EL (cell line): ENCODE data around the gene MAPK8IP1.
A peak's percentile ranks its signal among the peaks of the same experiment; 100 is the strongest.

Experiments used
- DNase-seq: peaks from one replicate; pipeline ENCODE4 v3.0.0-alpha.2; 2016

MAPK8IP1 gene

DNA sequence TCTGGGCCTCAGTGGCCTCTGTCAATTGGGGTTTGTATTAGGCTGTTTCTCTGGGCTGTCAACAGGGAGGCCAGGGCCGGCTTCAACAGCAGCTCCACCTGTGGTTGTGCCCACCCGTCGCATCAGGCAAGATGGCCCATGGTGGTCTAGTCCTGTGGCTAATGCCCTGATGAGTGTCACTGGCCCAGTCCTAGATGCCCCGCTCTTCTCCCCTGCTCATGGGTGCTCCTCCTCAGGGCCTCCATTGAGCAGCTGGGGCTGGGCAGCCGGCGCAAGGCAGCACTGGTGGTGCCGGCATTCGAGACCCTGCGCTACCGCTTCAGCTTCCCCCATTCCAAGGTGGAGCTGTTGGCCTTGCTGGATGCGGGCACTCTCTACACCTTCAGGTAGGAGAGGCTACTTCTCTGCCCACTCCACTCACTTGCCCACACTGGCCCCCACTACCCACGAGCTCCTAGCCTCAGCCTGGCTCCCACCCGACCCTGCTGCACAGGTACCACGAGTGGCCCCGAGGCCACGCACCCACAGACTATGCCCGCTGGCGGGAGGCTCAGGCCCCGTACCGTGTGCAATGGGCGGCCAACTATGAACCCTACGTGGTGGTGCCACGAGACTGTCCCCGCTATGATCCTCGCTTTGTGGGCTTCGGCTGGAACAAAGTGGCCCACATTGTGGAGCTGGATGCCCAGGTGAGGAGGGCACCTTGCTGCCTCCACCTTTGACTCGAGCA is 42.4 kb downstream of the MAPK8IP1 start:
- no peak for DNase-seq

DNA sequence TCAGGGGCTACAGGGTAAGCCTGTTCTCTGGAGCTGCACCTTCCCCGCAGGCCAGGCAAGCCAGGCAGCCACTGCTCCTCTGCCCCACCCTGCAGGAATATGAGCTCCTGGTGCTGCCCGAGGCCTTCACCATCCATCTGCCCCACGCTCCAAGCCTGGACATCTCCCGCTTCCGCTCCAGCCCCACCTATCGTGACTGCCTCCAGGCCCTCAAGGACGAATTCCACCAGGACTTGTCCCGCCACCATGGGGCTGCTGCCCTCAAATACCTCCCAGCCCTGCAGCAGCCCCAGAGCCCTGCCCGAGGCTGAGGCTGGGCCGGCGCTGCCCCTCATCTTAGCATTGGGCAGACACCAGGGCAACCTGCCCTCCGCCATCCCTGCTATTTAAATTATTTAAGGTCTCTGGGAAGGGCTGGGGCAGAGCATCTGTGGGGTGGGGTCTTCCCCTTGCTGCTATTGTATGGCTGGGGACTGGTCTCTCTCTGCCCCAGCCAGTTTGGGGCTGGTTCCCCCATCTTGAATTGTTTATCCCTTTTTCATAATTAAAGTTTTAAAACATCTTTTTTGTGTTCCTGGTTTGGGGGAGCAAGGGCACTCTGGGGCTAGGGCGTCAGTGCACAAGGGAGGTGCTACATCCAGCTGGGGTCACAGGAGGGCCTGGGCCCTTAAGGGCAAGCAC is 43.2 kb downstream of the MAPK8IP1 start:
- DNase-seq = no peak

DNA sequence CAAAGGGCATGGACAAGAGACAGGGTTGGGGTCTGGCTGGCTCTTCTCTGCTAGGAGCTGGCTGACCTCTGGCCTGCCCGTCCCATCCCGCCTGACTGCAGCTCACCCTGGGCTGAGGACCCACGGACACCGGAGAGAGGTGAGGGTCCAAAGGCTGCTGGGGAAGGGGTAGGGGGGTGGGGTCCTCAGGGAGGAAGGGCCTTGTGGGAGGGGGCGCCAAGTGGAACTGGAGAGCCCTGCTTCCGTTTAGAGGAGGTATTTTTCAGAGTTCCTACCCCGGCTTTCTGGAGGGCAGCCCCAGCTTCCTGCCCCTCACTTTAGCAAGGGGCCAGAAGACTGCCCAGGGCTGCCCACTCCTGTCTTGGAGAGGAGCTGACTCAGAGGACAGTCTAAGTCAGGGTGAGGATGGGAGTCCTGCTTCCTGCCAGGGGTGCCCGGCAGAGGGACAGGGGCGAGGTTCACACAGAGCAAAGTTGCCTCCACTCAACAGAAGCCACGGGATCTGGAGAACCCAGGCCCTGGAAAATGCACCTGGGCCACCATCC is 44.1 kb downstream of the MAPK8IP1 start:
- peak; percentile 32 for DNase-seq

DNA sequence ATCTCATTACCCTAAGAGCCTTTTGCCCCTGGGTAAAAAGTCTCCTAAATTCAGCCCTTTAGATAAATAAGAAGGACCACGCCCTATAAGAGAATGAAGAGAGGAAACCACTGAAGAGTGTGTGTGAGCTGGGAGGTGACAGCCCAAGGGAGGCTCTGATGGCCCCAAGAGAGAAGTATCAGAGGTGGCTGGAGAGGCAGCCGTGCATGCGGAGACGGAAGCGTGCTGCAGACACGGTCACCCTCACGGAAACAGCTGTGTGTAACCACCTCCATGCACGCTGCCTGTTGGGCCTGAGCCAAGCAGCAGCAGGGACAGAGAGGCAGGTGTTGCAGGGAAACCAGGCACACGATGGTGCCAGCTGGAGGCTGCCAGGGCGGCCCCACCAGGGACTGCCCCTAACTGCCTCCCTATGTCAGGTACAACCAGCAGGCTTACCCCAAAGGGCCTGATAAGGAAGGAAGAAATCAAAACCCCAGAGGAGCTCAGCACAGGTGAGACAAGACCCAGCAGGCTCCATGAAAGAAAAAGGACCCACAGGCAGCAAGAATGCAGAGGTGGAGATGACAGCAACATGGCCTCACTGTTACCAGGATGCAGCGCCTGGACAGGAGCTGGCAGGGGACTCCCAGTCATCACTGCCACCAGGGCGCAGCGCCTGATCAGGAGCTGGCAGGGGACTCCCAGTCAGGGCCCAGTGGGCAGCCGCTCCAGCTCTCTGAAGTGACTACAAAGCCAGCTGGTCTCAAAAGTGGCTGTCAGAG is 44.8 kb downstream of the MAPK8IP1 start:
- no peak for DNase-seq

DNA sequence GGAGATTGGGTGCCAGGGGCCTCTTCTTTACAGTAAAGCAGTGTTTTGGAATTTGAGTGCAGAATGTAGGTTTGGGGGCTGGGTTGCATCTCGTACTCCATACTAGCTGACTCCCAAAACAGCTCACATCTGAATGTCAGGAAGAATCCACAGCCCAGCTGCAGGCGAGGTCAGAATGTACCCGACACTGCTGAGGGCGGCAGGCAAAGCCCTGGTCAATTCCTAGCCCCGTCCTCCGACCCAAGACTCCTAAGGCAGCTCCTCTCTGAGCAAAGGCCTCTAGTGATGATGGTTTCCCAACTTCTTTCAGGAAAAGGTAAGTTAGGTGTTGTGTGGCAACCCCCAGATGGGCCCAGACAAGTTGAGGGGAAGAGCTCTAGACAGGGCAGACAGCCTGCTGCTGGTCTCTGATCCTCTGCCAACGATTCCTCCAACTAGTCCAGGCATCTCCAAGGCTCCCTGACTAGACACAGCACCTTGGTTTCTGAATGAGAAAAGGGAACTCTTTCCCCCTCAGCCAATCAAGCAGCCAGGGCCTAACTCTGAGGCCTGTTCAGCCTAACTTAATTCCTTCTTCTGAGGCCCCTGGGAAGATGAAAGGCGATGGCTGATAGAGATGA is 45.6 kb downstream of the MAPK8IP1 start:
- DNase-seq = no peak

DNA sequence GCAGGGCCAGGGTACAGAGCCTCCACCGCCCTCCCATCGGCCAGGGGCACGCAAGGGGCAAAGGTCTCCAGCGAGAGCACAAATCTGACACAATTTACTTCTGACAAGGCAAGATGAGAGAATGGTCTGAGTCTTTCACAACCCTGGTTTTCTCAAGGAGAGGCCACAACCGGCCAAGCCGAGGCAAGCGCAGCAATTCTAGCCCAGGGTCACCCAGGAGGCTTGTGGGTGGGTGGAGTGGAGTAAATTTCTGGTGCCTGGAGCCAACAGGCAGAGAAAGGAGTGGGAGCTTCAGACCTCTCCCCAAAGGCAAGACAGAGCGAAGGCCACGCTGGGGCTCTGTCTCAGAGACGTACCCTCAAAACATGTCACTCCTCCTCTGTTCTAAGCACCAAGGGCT is 46.3 kb downstream of the MAPK8IP1 start:
- DNase-seq = no peak

DNA sequence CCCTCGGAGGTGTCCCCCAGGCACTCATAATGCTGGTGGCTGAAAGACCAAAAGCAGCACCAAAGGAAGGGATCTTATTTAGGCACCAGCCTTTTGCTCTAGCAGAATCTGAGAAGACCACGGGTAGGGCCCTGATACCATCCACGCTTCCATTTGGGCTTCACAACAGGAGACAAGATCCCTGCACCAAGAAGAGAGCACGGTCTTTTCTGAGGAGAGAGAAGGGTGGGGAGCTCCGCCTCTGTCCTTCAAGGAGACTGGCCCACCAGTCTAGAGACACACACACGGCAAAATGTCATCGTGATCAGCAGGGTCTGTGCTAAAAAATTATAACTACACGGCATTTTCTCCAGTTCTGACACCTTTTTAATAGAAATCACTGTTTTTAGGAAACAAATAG is 46.8 kb downstream of the MAPK8IP1 start:
- DNase-seq = no peak

DNA sequence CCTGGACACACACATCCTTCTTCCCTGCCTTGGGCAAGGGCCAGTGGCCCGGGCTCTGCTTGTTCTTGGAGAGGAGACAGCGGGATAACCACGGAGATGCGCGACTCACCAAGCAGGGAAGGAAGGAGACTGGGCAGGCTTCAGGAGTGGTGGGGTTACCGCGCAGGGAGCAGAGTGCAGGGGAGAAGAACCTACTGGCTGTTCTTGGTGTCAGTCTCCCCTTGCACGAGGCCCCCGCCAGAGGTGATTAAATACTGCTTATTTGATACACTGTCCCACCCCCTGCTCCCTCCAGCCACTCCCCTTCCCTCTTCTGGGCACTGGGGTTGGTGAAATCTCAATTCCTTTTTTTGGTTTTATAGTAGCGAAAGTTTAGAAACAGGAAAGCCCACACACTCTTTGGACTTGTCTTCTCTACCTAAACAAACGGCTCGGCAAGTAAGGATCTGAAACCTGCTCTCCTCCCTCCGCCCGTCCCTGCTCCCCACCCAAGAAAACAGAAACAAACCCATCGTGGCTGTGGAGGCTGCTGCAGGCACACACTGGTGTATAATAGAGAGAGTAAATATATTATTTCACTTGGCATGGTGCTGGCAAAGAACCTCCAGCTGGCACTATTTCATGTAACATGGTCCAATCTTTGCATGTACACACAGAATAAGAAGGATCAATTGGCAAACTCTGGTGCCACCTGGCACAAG is 47.8 kb downstream of the MAPK8IP1 start:
- peak; percentile 42 for DNase-seq

DNA sequence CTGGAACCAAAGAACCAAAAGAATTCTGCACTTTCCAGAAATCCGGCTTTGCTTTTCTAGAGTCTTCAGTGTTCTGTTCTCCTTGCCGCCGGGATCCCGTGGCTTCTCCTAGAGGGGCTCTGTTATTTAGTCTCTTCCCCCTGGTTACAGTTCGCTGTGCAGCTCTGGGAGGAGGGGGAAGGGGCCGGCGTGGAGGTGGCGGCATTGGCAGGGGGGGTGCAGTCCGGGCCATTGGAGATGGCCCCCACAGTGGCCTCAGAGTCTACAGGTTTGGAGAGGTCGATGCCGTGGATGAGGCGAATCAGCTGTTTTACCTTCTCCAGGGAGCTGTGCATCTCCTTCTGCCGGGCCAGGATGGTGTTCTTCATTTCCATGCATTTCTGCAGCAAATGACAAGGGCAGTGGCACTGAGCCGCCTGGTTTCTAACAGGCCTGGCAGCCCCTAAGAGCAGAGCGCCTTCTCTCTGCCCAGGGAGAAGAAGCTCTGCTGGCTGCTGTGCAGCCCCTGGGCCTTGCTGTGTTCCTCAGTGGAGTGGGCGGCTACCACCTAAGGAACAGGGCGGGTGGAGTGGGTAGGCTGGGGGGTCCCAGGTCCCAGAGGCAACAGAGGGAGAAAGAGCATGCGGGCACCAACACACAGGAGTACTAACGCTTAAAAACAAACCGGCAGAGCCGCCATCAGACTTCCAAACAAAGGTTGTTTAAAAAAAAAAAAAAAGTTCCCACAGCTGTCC is 48.6 kb downstream of the MAPK8IP1 start:
- DNase-seq = no peak

DNA sequence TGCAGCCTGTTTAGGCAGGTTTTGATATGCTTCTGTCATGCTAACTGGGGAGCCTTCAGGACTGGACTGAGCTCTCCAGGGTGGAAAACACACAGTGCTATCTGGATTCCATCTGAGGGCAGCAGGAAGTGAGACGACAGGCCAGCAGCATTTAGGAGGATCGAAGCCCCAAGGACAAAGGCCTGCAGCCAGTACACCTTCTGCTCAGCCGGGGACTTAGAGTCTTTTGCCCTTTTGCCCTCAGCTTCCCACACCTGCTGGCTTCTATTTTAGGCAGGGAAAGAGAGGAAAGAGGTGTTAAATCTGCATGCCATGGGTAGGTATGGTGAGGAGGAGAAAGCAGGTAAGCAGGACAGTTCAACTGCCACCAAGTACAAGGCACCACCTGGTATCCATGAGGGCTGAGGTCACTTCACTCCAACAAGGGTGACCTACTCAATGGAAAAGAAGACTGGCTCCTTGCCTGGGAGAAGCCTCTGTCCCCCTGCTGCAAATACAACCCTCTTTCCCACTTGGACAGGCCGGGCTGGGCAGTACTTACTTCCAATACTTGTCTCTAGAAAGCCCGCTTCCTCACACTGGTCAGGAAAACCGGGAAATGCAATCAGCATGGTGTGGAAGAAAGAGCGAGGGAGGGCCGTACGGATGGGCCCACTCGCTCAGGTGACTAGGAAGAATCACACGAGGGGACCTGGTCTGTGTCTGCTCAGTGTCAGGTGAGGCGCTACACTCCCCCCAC is 49.3 kb downstream of the MAPK8IP1 start:
- DNase-seq = no peak

DNA sequence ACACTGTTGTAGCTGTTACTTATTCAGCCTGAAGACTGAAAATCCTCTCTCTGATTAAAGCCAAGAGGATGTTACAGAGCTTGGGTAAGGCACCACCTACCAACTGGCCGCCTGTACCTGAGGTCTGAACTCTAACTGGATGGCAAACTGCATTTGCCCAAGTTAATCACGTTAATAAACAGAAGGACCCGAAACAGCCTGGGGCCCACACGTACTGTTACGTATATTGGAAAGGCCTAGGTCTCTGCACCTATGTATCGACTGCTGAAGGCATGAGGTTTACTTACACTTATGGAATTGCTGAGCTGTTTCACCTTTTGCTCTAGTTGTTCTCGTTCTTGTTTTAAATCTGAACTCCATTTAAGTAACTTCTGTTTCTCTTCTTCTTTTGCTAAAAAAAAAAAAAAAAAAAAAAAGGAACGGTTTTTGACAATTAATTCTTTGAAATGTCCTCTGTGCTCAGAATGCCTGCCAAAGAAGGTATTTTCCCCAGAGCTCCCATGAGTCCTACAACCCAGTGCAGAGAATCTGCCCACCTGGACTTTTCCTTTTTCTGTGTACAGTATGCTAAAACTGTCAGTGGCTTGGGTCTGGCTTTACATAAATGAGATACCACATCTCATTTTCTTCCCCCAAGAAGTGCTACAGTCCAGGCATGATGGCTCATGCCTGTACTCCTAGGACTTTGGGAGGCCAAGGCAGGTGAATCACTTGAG is 50.1 kb downstream of the MAPK8IP1 start:
- no peak for DNase-seq

DNA sequence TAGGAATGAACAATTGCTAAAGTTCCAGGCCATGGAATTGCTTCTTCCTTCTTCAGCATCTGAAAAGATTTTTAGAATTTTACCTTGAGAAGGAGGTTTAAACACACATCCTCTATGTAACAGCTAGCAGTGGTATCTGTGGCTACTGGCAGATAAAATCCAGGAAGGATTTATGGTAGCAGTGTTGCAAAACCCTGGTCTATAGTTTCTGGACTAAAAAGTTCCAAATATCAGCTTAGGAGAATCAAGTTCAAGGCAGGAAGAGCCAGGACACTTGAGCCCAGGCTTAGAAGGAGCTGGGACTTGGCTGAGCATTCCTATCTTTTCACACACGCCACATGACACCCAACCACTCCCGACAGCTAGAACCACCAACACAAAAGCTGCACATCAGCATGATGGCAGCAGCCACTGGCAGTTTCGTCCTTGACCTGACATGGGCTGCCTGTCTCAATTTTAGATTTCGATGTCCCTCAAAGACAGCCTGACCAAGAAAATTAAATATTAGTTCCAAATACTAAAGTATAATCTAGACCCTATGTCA is 51.1 kb downstream of the MAPK8IP1 start:
- DNase-seq = no peak

DNA sequence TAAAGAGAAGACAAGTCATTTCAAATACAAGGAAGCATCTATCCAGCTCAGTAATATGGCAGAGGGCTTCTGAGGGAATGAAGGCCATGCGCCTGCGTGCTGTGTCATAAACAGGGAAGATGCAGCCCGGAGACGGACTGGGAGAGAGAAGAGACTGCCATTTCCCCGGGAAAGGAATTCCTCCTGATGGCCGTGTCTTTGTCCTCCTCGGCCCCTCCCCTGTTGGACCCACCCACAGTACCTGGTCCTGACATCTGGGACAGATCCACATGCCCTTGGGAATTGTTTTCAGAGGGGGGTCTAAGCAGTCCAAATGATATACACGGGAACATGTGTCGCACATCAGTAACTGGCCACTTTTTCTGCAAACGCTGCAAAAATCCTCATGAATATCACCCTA is 52.5 kb downstream of the MAPK8IP1 start:
- no peak for DNase-seq

DNA sequence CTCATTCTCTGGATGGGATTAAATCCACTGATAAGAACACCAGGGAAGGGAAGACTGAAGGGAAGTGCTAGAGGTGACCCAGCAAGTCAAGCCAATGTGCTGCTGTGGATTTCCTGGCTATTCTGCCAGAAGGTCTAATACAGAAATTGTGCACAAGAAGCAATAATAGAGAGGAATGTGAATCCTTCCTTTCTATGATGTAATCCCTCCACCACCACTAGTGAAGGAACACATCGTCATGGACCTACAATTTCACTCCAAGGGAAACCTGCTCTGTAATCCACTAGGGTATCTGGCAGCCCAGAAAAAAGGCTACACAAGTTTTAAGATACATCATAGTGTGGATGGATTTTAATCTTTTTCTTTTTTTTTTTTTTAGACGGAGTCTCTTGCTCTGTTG is 54.4 kb downstream of the MAPK8IP1 start:
- no peak for DNase-seq

DNA sequence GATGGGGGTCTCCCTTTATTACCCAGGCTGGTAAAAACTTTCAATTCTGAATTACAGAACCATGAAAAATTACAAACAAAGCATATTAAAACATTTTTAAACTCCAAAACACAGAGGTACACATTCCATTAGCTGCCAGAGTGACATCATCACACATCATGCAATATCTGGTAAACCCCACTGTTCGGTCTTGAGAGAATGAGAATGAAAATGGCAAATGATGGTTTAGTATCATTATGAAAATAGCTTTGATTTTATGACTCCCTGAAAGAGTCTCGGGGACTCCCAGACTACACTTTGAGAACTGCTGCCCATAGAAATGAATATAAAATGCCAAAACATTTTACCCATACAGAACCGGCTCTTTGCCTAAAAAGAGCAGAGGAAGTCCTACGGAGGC is 55.8 kb downstream of the MAPK8IP1 start:
- DNase-seq = no peak

DNA sequence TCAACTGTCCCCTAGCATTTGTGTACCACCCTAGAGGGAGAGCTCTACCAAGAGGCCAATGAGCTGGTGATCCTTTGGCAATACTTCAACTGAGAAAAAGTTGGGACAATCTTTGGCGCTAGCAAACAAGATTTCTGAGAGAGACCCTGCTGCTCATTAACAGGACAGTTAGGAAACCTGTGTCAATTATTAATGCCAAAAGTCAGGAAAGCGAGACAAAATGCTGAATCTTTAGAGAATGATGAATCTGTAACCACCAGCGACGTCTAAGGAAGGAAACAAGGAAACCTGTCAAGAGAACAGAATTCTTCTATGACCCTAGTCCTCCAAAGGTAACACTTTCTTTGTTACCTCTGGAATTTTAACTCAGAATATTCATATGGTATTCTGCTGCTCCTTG is 56.9 kb downstream of the MAPK8IP1 start:
- no peak for DNase-seq

DNA sequence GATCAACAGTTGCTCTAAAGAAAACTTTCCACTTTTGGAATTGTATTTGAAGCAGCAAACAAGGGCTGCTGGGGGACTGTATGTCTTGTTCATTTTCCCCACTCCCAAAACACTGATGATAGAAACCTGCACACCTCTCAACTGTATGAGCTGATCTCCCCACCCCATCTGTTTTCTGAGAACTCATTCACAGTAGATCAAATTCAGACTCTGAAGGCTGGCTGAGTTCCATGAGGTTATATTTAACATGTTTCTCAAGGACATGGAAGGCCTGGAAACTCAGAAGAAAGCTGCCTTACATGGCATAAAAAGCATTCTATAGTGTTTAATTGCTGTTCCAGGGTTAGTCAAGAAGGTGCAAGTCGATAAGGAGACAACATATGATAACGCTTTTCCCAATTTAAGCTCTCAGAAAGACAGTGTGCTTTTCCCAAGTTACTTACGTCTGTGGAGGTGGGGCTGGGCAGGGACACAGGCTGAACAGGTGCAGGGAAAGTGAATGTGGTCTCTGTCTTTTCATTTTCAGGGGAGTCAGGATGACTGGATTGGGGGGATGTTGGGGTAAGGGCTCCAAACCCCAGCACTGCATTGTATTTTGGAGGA is 60.0 kb downstream of the MAPK8IP1 start:
- DNase-seq = no peak

DNA sequence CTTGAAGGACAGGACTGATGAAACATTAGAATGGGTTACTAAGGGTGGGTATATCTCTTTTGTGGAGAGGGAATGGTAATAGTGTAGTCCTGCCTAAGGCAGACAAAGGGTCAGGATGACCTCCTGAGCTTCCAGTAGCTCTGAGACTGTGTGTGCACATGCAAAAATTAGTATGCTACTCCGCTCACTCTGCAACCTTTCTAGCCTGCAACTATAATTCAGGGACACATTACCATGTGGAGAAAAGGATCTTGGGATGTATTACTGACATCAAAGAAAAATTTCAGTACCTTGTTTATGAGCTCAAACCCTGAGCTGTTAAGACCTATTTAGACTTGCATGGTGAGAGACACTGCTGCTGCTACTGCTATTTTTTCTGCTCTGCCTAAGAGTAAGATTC is 62.4 kb downstream of the MAPK8IP1 start:
- no peak for DNase-seq

DNA sequence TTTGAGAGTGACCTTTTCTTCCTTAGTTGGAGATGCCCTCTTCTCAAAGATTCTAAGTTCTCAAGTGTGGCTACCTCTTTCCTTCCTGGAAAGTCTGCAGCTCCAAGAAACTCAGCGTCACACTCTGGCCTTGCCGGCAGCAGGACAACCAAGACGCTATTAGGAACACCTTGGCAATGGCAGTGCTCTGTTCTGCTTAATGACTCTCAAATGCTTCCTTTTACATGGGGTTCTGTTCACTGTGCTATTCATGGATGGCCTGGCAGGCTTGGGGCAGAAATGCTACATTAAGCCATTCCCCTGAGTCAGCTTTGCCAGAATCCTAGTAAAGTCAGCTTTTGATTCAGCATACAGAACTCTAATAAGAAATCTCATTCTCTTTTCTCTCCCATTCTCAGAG is 62.9 kb downstream of the MAPK8IP1 start:
- no peak for DNase-seq

DNA sequence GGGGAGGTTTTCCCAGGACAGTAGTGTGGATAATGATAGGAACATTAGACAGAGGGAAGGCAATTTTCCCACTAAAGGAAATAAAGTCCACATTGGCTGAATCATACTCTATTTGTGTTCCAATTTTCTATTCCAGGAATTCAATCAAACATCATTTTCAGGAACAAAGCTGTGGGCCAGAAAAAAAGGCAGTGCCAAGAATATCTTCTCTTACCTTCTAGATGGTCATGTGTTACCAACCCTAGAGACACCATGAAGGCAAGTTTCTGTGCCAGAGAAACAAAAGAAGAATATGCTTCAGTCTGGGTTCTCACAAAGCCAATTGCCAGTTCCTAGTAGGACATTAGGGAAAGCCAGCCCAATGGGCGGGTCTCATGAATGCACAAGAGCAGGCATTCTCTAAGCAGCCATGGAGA is 64.5 kb downstream of the MAPK8IP1 start:
- no peak for DNase-seq
